Loucy (cell line): ENCODE measurements around the gene SECISBP2.

Source experiments
- H2AFZ ChIP-seq: fragments of 200-600 bp; sonication (generic); 2 replicates; pipeline ENCODE4 v1.6.0; 2016; ENCODE audit warnings: antibody characterized with exemption, mild to moderate bottlenecking, low read length, moderate library complexity
- H3F3A ChIP-seq: fragments of 200-600 bp; 2 replicates; pipeline ENCODE4 v1.6.0; 2016; ENCODE audit warnings: antibody characterized with exemption, low read depth, mild to moderate bottlenecking
- H3K27me3 ChIP-seq: fragments of 200-600 bp; sonication (generic); 2 replicates; pipeline ENCODE4 v1.6.1; 2014; ENCODE audit warnings: low read length, mild to moderate bottlenecking; ENCODE audit not compliant: insufficient read depth, poor library complexity, severe bottlenecking
- H3K36me3 ChIP-seq: fragments of 200-600 bp; sonication (generic); 2 replicates; pipeline ENCODE4 v1.6.1; 2016; ENCODE audit warnings: low read length; ENCODE audit not compliant: insufficient read depth
- H3K4me1 ChIP-seq: fragments of 200-600 bp; sonication (generic); 2 replicates; pipeline ENCODE4 v1.5.1; 2014; ENCODE audit warnings: low read length, mild to moderate bottlenecking; ENCODE audit not compliant: insufficient read depth, poor library complexity, severe bottlenecking
- H3K4me2 ChIP-seq: fragments of 200-600 bp; sonication (generic); 2 replicates; pipeline ENCODE4 v1.6.0; 2014; ENCODE audit warnings: antibody characterized with exemption, low read length, low read depth, mild to moderate bottlenecking; ENCODE audit not compliant: poor library complexity, severe bottlenecking
- H3K4me3 ChIP-seq: fragments of 200-600 bp; sonication (generic); 2 replicates; pipeline ENCODE4 v1.5.1; 2014; ENCODE audit warnings: low read length, mild to moderate bottlenecking, mixed read lengths; ENCODE audit not compliant: poor library complexity, severe bottlenecking
- H3K79me2 ChIP-seq: fragments of 200-600 bp; sonication (generic); 2 replicates; pipeline ENCODE4 v1.6.1; 2014; ENCODE audit warnings: low read length; ENCODE audit not compliant: insufficient read depth
- H3K9ac ChIP-seq: fragments of 200-600 bp; sonication (generic); 2 replicates; pipeline ENCODE4 v1.6.0; 2014; ENCODE audit warnings: mild to moderate bottlenecking, low read depth, low read length, moderate library complexity; ENCODE audit not compliant: poor library complexity, severe bottlenecking
- H3K9me2 ChIP-seq: fragments of 200-600 bp; sonication (generic); replicated peaks from 2 replicates; pipeline ENCODE4 v1.6.1; 2016; ENCODE audit warnings: low read depth, low read length, mixed read lengths
- H3K9me3 ChIP-seq: fragments of 200-600 bp; sonication (generic); 2 replicates; pipeline ENCODE4 v1.6.1; 2014; ENCODE audit warnings: mild to moderate bottlenecking, antibody characterized with exemption, low read length, low read depth; ENCODE audit not compliant: insufficient read depth
- H4K20me1 ChIP-seq: fragments of 200-600 bp; sonication (generic); 2 replicates; pipeline ENCODE4 v1.6.0; 2014; ENCODE audit warnings: antibody characterized with exemption, low read length, mild to moderate bottlenecking; ENCODE audit not compliant: insufficient read depth, poor library complexity, severe bottlenecking
- EZH2phosphoT487 ChIP-seq: fragments of 200-600 bp; IDR thresholded peaks from 2 replicates; pipeline ENCODE4 v1.6.1; 2018; ENCODE audit warnings: antibody characterized with exemption, mild to moderate bottlenecking, moderate library complexity, borderline replicate concordance
- TF ChIP-seq, protein P1 (sequence below): fragments of 200-600 bp; sonication (generic); conservative IDR thresholded peaks from 2 replicates; pipeline ENCODE4 v1.5.1; 2014; ENCODE audit warnings: mild to moderate bottlenecking, antibody characterized with exemption, low read length

The SECISBP2 gene

DNA sequence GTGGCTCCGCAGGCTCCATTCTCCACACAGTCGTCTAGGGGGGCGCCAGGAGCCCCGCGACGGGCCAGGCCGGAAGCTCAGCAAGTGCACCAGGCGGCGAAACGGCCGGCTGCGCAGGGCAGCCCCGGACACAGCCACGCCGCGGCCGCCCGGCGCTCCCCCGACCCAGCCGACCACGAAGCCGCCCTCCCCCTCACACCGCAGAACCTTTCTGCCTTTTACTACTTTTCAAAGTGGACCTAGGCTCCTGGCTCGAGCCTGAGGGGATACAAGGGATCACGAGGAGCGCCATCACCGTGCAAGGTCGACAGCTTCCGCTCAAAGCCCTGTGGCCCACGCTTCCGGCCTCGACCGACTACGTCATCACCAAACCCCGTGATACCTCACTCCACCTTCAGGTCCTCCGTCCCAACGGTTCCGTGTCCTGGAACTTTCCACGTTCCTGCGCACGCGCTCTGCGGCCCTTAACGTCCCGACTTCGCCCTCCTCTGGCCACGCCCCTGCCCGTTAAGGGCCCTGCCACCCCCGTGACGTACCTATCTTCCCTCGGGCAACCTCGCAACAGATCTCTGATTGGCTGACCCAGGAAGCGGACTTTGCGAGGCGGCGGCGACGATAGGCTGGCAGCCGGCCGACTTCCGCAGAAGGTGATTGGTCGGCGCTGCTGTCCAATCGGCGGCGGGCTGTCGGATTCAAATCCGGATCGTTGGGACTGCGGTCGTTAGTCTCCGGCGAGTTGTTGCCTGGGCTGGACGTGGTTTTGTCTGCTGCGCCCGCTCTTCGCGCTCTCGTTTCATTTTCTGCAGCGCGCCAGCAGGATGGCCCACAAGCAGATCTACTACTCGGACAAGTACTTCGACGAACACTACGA, 7.6 kb upstream of the SECISBP2 start, which contains the start of gene CKS2:
CKS2 (plus strand) TSS at position 721 of the 871 bp plus-strand sequence; CDS start at position 819, 98 bp downstream.
- Histone ChIP-seq H3K27me3 (peaks cover 8% of the 10 kb centered on the region), H4K20me1 (peaks cover 45% of the 10 kb centered on the region), H2AFZ (peak within 1 kb of the TSS; percentile 16; the same call in 1 of the 2 replicates), H3K4me2 (peak within 1 kb of the TSS; percentile 97), H3K4me3 (peak within 1 kb of the TSS; percentile 98), H3K9me3 (no peaks in the 10 kb centered on the region), H3K9ac (peak within 1 kb of the TSS; percentile 96), H3K36me3 (peaks cover 32% of the 10 kb centered on the region), H3K79me2 (peaks cover 60% of the 10 kb centered on the region), H3K9me2 (no peaks in the 10 kb centered on the region), H3K4me1 (peaks cover 34% of the 10 kb centered on the region), H3F3A (peaks cover 8% of the 10 kb centered on the region; the same call in 1 of the 2 replicates)
- TF ChIP-seq EZH2phosphoT487, result no peak

DNA sequence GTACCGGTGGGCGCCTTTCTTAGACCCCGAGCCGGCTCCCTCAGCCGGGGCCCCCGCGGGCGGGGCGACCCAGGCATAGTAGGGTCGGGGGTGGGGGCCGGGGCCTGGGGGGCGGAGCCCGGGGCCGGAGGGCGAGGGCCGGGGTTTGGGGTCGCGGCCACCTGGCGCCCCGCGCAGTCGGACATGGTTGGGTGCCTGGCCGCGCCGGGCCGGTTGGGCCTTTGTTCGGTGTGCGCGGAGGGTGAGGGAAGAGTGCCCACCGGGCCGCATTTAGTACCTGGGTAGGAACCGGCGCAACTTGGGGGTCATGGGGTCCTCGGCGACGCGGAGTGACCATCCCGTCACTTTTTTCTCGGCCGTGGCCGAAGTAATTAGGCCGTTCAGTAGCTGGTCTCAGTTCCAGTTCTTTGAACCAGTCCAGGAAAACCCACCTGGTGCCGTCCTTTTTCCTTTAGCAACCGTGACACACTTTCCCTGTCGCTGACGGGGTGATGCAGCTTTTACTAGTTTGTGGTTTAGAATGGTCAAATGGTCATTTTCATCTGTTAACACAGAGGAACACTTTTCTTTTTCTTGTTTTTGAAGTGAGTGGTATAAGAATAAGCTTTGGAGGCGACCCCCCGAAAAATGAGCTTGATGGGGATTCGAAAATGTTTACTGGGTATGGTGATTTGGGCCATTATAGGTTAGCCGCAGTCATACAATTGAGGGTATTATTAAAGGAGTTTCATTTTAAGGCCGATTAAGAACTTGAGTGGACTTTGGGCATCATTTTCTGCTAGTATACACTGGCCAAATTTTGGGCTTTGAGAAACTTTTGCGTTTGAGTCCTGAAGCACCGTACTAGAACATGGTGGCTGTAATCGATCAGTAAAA, 6.7 kb upstream of the SECISBP2 start:
- peaks cover 69% of the 10 kb centered on the region for H3K79me2 ChIP-seq
- no peaks in the 10 kb centered on the region for H3K9me3 ChIP-seq
- H3K9me2 ChIP-seq, result no peaks in the 10 kb centered on the region
- TF ChIP-seq, protein P1, sequence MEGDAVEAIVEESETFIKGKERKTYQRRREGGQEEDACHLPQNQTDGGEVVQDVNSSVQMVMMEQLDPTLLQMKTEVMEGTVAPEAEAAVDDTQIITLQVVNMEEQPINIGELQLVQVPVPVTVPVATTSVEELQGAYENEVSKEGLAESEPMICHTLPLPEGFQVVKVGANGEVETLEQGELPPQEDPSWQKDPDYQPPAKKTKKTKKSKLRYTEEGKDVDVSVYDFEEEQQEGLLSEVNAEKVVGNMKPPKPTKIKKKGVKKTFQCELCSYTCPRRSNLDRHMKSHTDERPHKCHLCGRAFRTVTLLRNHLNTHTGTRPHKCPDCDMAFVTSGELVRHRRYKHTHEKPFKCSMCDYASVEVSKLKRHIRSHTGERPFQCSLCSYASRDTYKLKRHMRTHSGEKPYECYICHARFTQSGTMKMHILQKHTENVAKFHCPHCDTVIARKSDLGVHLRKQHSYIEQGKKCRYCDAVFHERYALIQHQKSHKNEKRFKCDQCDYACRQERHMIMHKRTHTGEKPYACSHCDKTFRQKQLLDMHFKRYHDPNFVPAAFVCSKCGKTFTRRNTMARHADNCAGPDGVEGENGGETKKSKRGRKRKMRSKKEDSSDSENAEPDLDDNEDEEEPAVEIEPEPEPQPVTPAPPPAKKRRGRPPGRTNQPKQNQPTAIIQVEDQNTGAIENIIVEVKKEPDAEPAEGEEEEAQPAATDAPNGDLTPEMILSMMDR, result no peak
- TF ChIP-seq EZH2phosphoT487, result no peak
- peak overlapping the region; percentile 90 for H3K4me2 ChIP-seq
- peaks cover 40% of the 10 kb centered on the region for H3K36me3 ChIP-seq
- H3F3A ChIP-seq, result peaks cover 14% of the 10 kb centered on the region
- peaks cover 8% of the 10 kb centered on the region for H3K27me3 ChIP-seq
- peaks cover 54% of the 10 kb centered on the region for H4K20me1 ChIP-seq
- no peak overlapping the region for H2AFZ ChIP-seq
- peak overlapping the region; percentile 95 for H3K9ac ChIP-seq
- peaks cover 42% of the 10 kb centered on the region for H3K4me1 ChIP-seq
- peak overlapping the region; percentile 98 for H3K4me3 ChIP-seq

DNA sequence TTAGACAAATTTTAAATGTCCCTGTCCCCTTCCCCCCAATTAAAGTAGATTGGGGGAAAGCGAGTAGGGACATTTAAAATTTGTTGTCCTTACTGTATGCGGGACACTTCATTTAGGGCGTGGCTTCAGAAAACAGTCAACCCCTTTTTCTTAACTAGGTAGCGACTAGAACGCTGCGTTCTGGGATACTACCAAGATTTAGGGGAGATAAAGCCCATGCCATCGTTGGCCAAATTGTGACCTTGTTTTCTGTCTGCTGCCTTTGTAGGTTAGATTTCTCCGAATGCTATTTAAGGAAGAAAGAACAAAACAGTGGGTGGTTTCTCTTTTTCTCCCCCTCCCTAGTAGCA, 6.1 kb upstream of the SECISBP2 start:
- peaks cover 20% of the 10 kb centered on the region for H3F3A ChIP-seq
- H3K4me3 ChIP-seq, result peak overlapping the region; percentile 98
- H3K79me2 ChIP-seq, result peaks cover 75% of the 10 kb centered on the region
- peaks cover 46% of the 10 kb centered on the region for H3K36me3 ChIP-seq
- peaks cover 59% of the 10 kb centered on the region for H4K20me1 ChIP-seq
- H3K9ac ChIP-seq, result peak overlapping the region; percentile 95
- no peak for TF ChIP-seq EZH2phosphoT487
- TF ChIP-seq, protein P1, result no peak
- H3K9me2 ChIP-seq, result no peaks in the 10 kb centered on the region
- peaks cover 8% of the 10 kb centered on the region for H3K27me3 ChIP-seq
- H3K4me1 ChIP-seq, result peaks cover 48% of the 10 kb centered on the region
- no peak overlapping the region for H2AFZ ChIP-seq
- peak overlapping the region; percentile 90 for H3K4me2 ChIP-seq
- no peaks in the 10 kb centered on the region for H3K9me3 ChIP-seq
